ENCODE data around the gene AMIGO1.

AMIGO1 gene

GRCh38 chr1:109538827-109539555, 29.5 kb upstream of the AMIGO1 start:
- TF ChIP-seq CTCF (IDR thresholded peaks at IDR 0.05; ENCODE audit: extremely low read depth, missing control alignments), result no peak
- DNase-seq (ENCODE audit: low spot score), result no peak

- no peak for TF ChIP-seq CTCF (IDR thresholded peaks at IDR 0.05; ENCODE audit: extremely low read depth, missing control alignments)
- no peak for DNase-seq (ENCODE audit: low spot score)
Observed at GRCh38 chr1:109537450-109538178, 28.1 kb upstream of the AMIGO1 start.

GRCh38 chr1:109535971-109536491, 26.5 kb upstream of the AMIGO1 start:
- TF ChIP-seq CTCF (IDR thresholded peaks at IDR 0.05; ENCODE audit: extremely low read depth, missing control alignments), result no peak
- DNase-seq (ENCODE audit: low spot score), result no peak

- TF ChIP-seq CTCF (IDR thresholded peaks at IDR 0.05; ENCODE audit: extremely low read depth, missing control alignments), result no peak
- DNase-seq (ENCODE audit: low spot score), result no peak
Observed at GRCh38 chr1:109535481-109535880, 26.0 kb upstream of the AMIGO1 start.

GRCh38 chr1:109534307-109534858, 24.9 kb upstream of the AMIGO1 start:
- TF ChIP-seq CTCF (IDR thresholded peaks at IDR 0.05; ENCODE audit: extremely low read depth, missing control alignments), result no peak
- DNase-seq (ENCODE audit: low spot score), result no peak

GRCh38 chr1:109532365-109533136, 23.0 kb upstream of the AMIGO1 start:
- peak; percentile 84 for DNase-seq (ENCODE audit: low spot score)
- peak; percentile 94 for TF ChIP-seq CTCF (IDR thresholded peaks at IDR 0.05; ENCODE audit: extremely low read depth, missing control alignments)

All from GM20000 (cell line).